Natural killer cell treated with Interleukin-12 subunit alpha and Interleukin-12 subunit beta and Interleukin-15 and Interleukin-18, amount 100 ng/mL, for 72 hours (primary cell): ENCODE data around the gene SERPINH1. TPM values are rescaled to one million over a fixed set of nuclear protein-coding genes. Genes with fewer than 3 reads are reported as not detected.

Source experiments
- ATAC-seq, 2 donors: fragments of 150-1000 bp; cut with Tn5 transposase in 1 of 2; sonication (Bioruptor Pico), chemical (Tn5 transposase) in 1 of 2; 2 replicates each; pipeline ENCODE4 v1.10.0; 2021
- DNase-seq: peaks from one replicate; pipeline ENCODE4 v3.0.0; 2022; ENCODE audit warnings: low spot score
- H3K27ac Mint-ChIP-seq, 2 donors: 1 replicate in 1 of 2; 2 replicates in 1 of 2; pipeline ENCODE4 v1.8.0; 2022; ENCODE audit warnings: mixed read lengths in 2 of 2, mild to moderate bottlenecking in 1 of 2, moderate library complexity in 1 of 2
- H3K27me3 Mint-ChIP-seq, 2 donors: 1 replicate in 1 of 2; 2 replicates in 1 of 2; pipeline ENCODE4 v1.8.0; 2022; ENCODE audit warnings: mixed read lengths in 2 of 2
- H3K36me3 Mint-ChIP-seq: one replicate; pipeline ENCODE4 v1.8.0; 2022; ENCODE audit warnings: mixed read lengths
- H3K4me1 Mint-ChIP-seq, 2 donors: 1 replicate in 1 of 2; 2 replicates in 1 of 2; pipeline ENCODE4 v1.8.0; 2022; ENCODE audit warnings: low read depth in 2 of 2, mixed read lengths in 2 of 2, mild to moderate bottlenecking in 1 of 2
- H3K4me3 Mint-ChIP-seq: one replicate; pipeline ENCODE4 v1.8.0; 2022; ENCODE audit warnings: mixed read lengths
- H3K9me3 Mint-ChIP-seq: 2 replicates; pipeline ENCODE4 v1.8.0; 2022; ENCODE audit warnings: mixed read lengths
- total RNA-seq, 2 donors: library from RNA; stranded (reverse); gene quantifications; one replicate each; pipeline ENCODE4 v1.2.3, GENCODE V29; 2022

Gene SERPINH1
- total RNA-seq, 2 donors from 2014 or later = 4.4 to 6.4 TPM

DNA sequence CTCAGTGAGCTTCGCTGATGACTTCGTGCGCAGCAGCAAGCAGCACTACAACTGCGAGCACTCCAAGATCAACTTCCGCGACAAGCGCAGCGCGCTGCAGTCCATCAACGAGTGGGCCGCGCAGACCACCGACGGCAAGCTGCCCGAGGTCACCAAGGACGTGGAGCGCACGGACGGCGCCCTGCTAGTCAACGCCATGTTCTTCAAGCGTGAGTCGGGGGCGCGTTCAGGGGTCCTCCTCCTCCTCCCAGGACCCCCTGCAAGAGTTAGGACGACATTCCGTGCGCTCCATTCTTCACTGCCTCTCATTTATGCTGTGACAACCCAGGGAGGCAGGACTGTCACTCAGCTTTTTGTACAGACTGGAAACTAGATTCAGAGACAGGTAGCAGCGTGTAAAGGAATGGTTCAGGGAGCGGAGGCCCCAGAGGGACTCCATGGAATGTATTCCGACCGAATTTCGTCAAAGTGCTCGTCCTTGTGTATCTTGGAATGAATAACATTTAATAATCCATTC lies 4.8 kb downstream of the SERPINH1 start:
- ATAC-seq (no peak), DNase-seq (no peak)
- no peak overlapping the region for H3K27ac Mint-ChIP-seq
- H3K9me3 Mint-ChIP-seq = no peaks in the 10 kb centered on the region
- H3K27me3 Mint-ChIP-seq = no peaks in the 10 kb centered on the region
- no peaks in the 10 kb centered on the region for H3K36me3 Mint-ChIP-seq
- peaks cover 14 to 22% of the 10 kb centered on the region in 2 donors for H3K4me1 Mint-ChIP-seq
- no peak overlapping the region for H3K4me3 Mint-ChIP-seq

DNA sequence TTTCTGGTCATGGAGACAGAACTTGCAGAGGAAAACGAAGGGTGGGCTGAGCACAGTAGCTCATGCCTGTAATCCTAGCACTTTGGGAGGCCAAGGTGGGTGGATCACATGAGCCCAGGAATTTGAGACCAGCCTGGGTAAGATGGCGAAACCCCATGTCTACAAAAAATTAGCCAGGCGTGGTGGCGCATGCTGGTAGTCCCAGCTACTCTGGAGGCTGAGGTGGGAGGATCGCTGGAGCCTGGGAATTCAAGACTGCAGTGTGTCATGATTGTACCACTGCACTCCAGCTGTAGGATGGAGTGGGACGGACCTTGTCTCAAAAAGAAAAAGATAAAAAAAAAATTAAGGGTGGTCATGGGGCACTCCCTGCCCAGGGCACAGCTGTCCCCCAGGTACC lies 5.9 kb downstream of the SERPINH1 start:
- Mint-ChIP-seq H3K27me3 (no peaks in the 10 kb centered on the region), H3K36me3 (no peaks in the 10 kb centered on the region), H3K4me1 (peaks cover 6 to 15% of the 10 kb centered on the region in 2 donors), H3K9me3 (no peaks in the 10 kb centered on the region), H3K4me3 (no peak overlapping the region), H3K27ac (no peak overlapping the region)
- DNase-seq = no peak
- ATAC-seq = no peak

- DNase-seq (no peak), ATAC-seq (no peak)
- Mint-ChIP-seq H3K9me3 (no peaks in the 10 kb centered on the region), H3K27ac (no peak overlapping the region), H3K4me3 (no peak overlapping the region), H3K4me1 (peaks cover 2 to 10% of the 10 kb centered on the region in 2 donors), H3K36me3 (no peaks in the 10 kb centered on the region), H3K27me3 (no peaks in the 10 kb centered on the region)
Observed at GRCh38 chr11:75568616-75569219, 6.7 kb downstream of the SERPINH1 start.

GRCh38 chr11:75570559-75571139 lies 8.6 kb downstream of the SERPINH1 start:
- ATAC-seq (no peak), DNase-seq (no peak)
- Mint-ChIP-seq H3K27me3 (no peaks in the 10 kb centered on the region), H3K36me3 (no peaks in the 10 kb centered on the region), H3K9me3 (no peaks in the 10 kb centered on the region), H3K4me1 (peaks cover under 1 to 5% of the 10 kb centered on the region in 2 donors), H3K27ac (no peak overlapping the region), H3K4me3 (no peak overlapping the region)

GRCh38 chr11:75571625-75572024 lies 9.6 kb downstream of the SERPINH1 start:
- no peaks in the 10 kb centered on the region for H3K36me3 Mint-ChIP-seq
- no peaks in the 10 kb centered on the region for H3K27me3 Mint-ChIP-seq
- no peak overlapping the region for H3K4me3 Mint-ChIP-seq
- ATAC-seq (no peak), DNase-seq (no peak)
- no peak overlapping the region for H3K27ac Mint-ChIP-seq
- H3K9me3 Mint-ChIP-seq = no peaks in the 10 kb centered on the region
- peaks cover 9 to 11% of the 10 kb centered on the region in 2 donors for H3K4me1 Mint-ChIP-seq

GRCh38 chr11:75572744-75573143 lies 10.7 kb downstream of the SERPINH1 start:
- ATAC-seq = no peak
- H3K27ac Mint-ChIP-seq = no peak overlapping the region
- peaks cover 12 to 14% of the 10 kb centered on the region in 2 donors for H3K4me1 Mint-ChIP-seq
- H3K9me3 Mint-ChIP-seq = no peaks in the 10 kb centered on the region
- no peak for DNase-seq
- H3K27me3 Mint-ChIP-seq = no peaks in the 10 kb centered on the region
- no peaks in the 10 kb centered on the region for H3K36me3 Mint-ChIP-seq
- H3K4me3 Mint-ChIP-seq = no peak overlapping the region

DNA sequence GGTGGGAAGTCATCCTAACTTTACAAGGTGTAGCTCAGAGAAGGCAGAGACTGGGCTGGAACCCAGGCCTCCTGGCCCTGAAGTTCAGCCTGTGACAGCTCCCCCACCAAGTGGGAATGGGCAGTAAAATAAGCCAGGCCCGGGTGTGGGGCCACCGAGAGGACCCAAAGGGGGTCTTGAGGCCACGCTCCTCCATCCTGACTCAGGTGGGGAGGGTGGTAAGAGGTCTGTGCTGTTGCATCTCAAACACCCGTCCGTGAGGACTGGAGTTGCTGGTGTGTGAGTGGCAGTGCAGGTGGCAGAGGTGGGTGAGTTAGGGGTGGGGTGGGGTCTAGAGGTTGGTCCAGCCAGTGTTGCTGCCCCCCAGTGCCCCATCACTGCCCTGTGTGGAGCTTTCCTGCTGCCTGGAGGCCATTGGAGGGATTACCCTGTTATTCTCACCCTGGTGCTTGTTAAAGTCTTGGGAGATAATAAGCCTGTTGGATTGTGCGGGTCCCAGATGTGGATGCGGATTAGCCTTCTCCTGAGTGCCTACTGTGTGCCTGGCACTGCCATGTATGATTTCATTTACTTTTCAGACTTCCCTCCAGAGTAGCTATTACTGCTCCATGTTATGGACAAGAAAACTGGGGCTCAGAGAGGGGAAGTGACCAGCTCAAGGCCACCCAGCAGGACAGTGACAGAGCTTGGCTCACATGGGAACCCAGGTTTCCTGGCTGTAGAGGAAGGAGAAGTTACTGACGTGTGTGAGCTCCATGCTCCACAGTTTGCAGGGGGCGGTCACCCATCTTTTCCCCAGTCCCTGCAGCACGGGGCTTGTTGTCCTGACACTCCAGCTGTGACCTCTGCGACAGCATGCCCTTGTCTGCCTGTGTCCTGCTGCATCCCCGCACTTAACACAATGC lies 12.9 kb downstream of the SERPINH1 start:
- ATAC-seq = no peak
- Mint-ChIP-seq H3K27me3 (no peaks in the 10 kb centered on the region), H3K4me1 (peaks cover 12 to 14% of the 10 kb centered on the region in 2 donors)

DNA sequence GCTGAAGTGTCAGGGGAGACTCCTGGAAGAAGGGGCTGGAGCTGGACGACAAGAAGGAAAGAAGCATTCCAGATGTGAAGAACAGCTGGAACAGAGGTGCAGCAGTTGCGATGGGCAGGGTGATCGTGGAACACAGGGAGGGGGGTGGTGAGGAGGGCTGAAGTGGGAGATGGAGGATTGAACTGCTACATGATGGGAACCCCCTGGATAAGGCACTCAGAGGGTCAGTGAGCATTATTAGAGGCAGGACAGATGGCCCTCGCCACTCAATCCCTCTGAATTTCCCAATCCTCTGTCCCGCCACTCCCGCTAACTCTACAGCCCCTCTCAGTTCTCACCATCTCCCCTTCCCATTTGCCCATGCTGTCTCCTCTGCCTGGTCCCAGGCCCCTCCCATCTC lies 14.0 kb downstream of the SERPINH1 start:
- H3K27me3 Mint-ChIP-seq = no peaks in the 10 kb centered on the region
- H3K4me3 Mint-ChIP-seq = no peak overlapping the region
- no peaks in the 10 kb centered on the region for H3K36me3 Mint-ChIP-seq
- H3K9me3 Mint-ChIP-seq = no peaks in the 10 kb centered on the region
- peaks cover 12 to 14% of the 10 kb centered on the region in 2 donors for H3K4me1 Mint-ChIP-seq
- DNase-seq = no peak
- no peak overlapping the region for H3K27ac Mint-ChIP-seq
- ATAC-seq = no peak

More for the DNA sequence above, 12.9 kb downstream of the SERPINH1 start:
- H3K4me3 Mint-ChIP-seq = no peak overlapping the region
- H3K27ac Mint-ChIP-seq = no peak overlapping the region
- H3K9me3 Mint-ChIP-seq = no peaks in the 10 kb centered on the region
- no peaks in the 10 kb centered on the region for H3K36me3 Mint-ChIP-seq
- no peak for DNase-seq

DNA sequence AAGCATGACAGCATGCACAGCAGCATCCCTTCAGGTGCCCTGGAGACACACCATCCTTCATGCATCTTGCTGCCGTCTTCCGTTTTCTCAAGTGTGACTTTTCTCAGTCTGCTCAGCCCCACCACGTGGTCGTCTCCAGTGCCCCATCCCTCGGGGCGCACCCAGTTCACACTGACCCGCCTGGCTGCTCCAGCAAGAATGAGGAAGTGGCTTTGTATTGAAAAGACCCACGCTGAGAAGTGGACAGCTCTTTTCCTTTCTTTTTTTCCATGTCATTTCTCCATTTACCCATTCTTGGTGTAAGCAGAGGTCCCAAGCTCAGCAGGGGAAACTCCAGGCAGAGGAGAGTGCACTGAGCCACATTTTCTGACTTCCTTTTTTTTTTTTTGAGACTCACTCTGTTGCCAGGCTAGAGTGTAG lies 14.5 kb downstream of the SERPINH1 start:
- Mint-ChIP-seq H3K4me3 (no peak overlapping the region), H3K27me3 (peaks cover 1 to 3% of the 10 kb centered on the region in 2 donors), H3K27ac (peak overlapping the region in 1 of 2 donors; percentile 59), H3K9me3 (no peaks in the 10 kb centered on the region), H3K4me1 (peaks cover 12 to 14% of the 10 kb centered on the region in 2 donors), H3K36me3 (no peaks in the 10 kb centered on the region)
- no peak for DNase-seq
- no peak for ATAC-seq

DNA sequence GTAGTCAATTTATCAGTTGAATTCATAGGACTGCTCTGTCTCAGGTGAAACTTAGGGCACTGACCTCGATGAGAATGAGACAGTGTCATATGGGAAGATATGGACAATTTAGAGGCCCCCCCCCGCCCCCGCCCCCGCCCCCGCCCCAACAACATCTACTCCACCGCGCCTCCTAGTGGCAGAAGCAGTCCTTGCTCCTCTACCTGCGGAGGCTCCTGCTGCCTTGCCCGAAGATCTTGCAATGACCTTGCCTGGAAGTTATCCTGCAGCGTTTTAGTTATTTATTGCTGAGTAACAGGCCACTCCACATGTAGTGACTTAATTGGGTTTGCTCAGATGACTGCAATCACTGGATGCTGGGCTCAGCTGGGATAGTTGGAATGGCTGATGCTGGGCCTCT lies 15.2 kb downstream of the SERPINH1 start:
- Mint-ChIP-seq H3K4me3 (no peak overlapping the region), H3K4me1 (peaks cover 14 to 18% of the 10 kb centered on the region in 2 donors), H3K9me3 (no peaks in the 10 kb centered on the region), H3K36me3 (no peaks in the 10 kb centered on the region), H3K27me3 (peaks cover 4 to 7% of the 10 kb centered on the region in 2 donors), H3K27ac (no peak overlapping the region)
- ATAC-seq (no peak), DNase-seq (no peak)

DNA sequence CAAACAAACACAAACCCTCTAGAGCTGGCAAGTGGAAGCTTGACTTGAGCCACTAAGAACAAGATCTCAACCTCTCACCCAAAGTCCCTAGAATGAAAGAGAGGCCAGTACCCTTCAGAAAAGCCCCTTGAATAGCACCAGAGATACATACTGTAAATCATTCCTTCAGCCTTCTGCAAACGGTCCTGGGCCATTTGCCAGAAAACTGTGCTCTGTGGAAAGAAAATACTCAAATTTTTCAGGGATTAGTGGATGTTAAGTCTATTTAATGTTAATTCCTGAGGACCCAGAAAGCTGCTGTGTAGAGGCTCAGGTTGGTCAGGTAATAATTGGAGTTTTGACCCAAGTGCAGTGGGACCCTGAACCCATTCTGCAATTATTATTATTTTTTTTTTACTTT lies 16.9 kb downstream of the SERPINH1 start:
- H3K4me1 Mint-ChIP-seq = peaks cover 23 to 27% of the 10 kb centered on the region in 2 donors
- peaks cover 4 to 7% of the 10 kb centered on the region in 2 donors for H3K27me3 Mint-ChIP-seq
- no peak overlapping the region for H3K27ac Mint-ChIP-seq
- H3K36me3 Mint-ChIP-seq = no peaks in the 10 kb centered on the region
- H3K9me3 Mint-ChIP-seq = no peaks in the 10 kb centered on the region
- ATAC-seq (no peak), DNase-seq (no peak)
- no peak overlapping the region for H3K4me3 Mint-ChIP-seq

GRCh38 chr11:75579841-75580240 lies 17.8 kb downstream of the SERPINH1 start:
- Mint-ChIP-seq H3K4me1 (peaks cover 23 to 27% of the 10 kb centered on the region in 2 donors), H3K36me3 (no peaks in the 10 kb centered on the region), H3K27me3 (peaks cover 4 to 7% of the 10 kb centered on the region in 2 donors), H3K9me3 (no peaks in the 10 kb centered on the region), H3K27ac (no peak overlapping the region), H3K4me3 (no peak overlapping the region)
- no peak for DNase-seq
- ATAC-seq = no peak

DNA sequence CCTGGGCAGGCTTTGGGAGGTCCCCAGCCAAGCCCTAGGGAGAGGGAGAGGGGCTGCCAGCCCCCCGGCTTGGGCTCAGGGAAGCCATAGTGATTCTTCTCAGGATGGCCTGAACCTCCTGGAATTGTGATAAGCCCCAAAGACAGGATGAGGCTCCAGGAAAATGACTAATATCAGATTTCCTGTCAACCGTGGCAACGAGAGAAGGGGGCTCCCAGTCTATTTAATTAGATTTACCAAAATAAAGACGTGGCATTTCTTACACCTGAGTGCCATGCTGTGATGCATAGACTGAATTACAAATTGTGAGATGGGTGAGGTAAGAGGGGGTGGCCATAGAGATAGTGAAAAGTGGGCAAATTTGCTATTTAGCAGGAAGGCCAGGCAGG lies 20.4 kb downstream of the SERPINH1 start:
- H3K27me3 Mint-ChIP-seq = peaks cover 4 to 7% of the 10 kb centered on the region in 2 donors
- H3K36me3 Mint-ChIP-seq = no peaks in the 10 kb centered on the region
- DNase-seq (no peak), ATAC-seq (peak; percentile 3 to 34)
- H3K27ac Mint-ChIP-seq = peak overlapping the region; percentile 79 to 90
- no peaks in the 10 kb centered on the region for H3K9me3 Mint-ChIP-seq
- peak overlapping the region; percentile 84 for H3K4me3 Mint-ChIP-seq
- H3K4me1 Mint-ChIP-seq = peaks cover 13 to 14% of the 10 kb centered on the region in 2 donors
